A375 (cell line): ENCODE results near the gene MRPS7. TPM values are rescaled to one million over a fixed set of nuclear protein-coding genes. Genes with fewer than 3 reads are reported as not detected.

Source experiments
- total RNA-seq: library from RNA; depleted of rRNA; stranded (reverse); fragments of >200 nt; shearing (Covaris generic); gene quantifications from 2 replicates; pipeline ENCODE4 v1.2.3, GENCODE V29; 2014; rRNA removed

MRPS7 gene
- 62.5 and 77.0 TPM in 2 replicates for total RNA-seq

DNA sequence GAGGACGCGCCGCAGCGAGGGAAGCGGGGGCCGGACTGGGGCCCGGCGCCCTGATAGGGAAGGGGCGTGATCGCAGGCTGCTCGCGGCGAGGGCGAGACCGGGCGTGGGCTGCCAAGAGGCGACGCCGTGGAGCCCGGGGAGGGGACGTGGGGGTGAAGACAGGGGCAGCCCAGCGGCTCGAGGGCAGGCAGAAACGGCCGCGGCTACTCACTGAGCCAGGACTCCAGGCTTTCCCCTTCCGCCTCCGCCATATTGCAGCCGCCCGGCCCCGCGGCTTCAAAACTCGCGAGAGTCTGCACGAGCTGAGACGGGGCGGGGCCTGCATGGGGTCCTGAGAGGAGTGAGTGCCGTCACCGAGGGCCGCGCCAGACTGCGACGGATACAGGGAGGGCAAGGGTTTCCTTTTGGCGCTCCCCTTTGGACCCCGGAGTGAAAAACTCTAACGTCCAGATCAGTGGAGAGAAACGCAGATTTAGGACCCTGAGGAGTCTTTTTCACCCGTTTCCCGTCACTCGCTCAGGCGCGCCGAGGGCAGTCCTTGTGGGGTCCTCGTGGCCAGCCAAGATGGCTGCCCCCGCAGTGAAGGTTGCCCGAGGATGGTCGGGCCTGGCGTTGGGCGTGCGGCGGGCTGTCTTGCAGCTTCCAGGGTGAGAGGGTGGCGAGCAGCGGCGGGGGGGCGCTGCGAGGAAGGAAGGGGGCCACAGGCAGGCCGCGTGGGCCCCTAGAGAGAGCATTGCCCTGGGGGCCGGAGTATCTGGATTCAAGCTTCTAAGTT lies at the start of gene MRPS7, which contains the start of gene GGA3:
Gene MRPS7 (plus strand): TSS at position 544 of the 776 bp plus-strand sequence. CDS start 22 bp downstream, at position 566.
Gene GGA3 (minus strand): TSS at position 271 of the 776 bp plus-strand sequence. CDS start 19 bp downstream, at position 252.

DNA sequence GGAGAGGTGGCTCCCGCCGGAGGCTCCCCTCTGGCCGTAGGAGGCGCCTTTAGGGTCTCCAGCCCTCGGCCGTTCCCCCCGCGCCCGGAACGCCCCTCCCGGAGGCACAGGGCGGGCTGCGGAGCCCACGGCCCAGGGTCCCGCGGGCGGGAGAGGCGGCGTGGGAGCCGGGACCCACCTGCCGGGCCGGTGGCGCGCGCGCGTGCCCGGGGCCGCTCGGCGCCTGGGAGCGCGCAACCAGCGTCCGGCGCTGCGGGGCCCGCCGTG lies 9.2 kb downstream of the MRPS7 start, which contains the start of gene MIF4GD:
Gene MIF4GD (minus strand): TSS at position 266 of the 267 bp plus-strand sequence. CDS start 1,036 bp downstream, outside the sequence.

DNA sequence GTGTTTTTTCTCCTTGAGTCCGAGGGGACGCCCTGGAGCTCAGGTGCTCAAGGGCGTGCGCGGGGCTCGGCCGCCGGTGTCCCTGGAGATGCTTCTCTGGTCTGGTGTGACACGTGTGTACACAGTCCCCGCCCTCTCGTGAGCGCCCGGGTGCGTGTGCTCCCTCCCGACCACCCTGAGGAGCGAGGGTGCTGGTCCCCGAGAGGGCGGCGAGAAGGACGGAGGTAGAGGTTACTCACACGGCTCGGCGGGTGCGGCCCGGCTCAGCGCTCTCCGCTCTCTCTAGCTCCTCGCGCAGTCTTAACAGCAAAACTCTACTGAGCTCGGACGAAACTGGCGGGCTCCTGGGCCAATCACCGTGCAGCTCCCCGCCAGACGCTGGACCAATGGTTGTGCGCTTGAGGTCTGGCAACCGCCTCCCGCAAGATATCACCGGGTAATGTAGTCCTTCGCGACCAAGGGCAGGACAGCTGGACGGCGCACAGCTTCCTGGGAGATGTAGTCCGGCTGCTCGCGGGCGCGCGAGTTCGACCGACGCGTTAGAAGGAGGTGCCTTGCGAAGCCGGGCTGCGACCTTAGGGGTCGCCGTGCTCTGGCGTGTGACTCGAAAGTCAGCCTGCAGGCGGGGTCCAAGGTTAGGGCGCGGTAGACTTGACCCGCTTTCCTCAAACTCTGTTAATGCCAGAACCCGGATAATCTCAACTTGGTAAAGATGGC lies 27.6 kb downstream of the MRPS7 start, which contains the start of gene SLC25A19:
Gene SLC25A19 (minus strand): TSS at position 319 of the 717 bp plus-strand sequence. CDS start 2,669 bp downstream, outside the sequence.

Other genes starting within 250 kb of the MRPS7 start
- gene MRPL58, start 249.2 kb upstream of the MRPS7 start, total RNA-seq, result 81.3 and 81.6 TPM in 2 replicates
- gene ATP5PD, start 214.9 kb upstream of the MRPS7 start, total RNA-seq, result 237 and 300 TPM in 2 replicates
- gene KCTD2, start 214.7 kb upstream of the MRPS7 start, total RNA-seq, result 10.0 and 11.9 TPM in 2 replicates
- gene SLC16A5, start 173.9 kb upstream of the MRPS7 start, total RNA-seq, result 32.2 and 37.9 TPM in 2 replicates
- gene ARMC7, start 151.9 kb upstream of the MRPS7 start, total RNA-seq, result 3.7 and 5.7 TPM in 2 replicates
- gene NT5C, start 130.1 kb upstream of the MRPS7 start, total RNA-seq, result 261 and 296 TPM in 2 replicates
- gene JPT1, start 107.4 kb upstream of the MRPS7 start, total RNA-seq, result 263 and 292 TPM in 2 replicates
- 175 and 188 TPM in 2 replicates for gene SUMO2, start 78.9 kb upstream of the MRPS7 start, total RNA-seq
- gene NUP85, start 56.2 kb upstream of the MRPS7 start, total RNA-seq, result 36.7 and 42.1 TPM in 2 replicates
- 17.2 and 28.1 TPM in 2 replicates for gene GGA3, start 273 bp upstream of the MRPS7 start, total RNA-seq
- 29.4 and 32.3 TPM in 2 replicates for gene MIF4GD, start 9.4 kb downstream of the MRPS7 start, total RNA-seq
- gene SLC25A19, start 27.6 kb downstream of the MRPS7 start, total RNA-seq, result 30.6 and 36.8 TPM in 2 replicates
- gene GRB2, start 143.8 kb downstream of the MRPS7 start, total RNA-seq, result 90.8 and 106 TPM in 2 replicates
- gene TMEM94, start 194.8 kb downstream of the MRPS7 start, total RNA-seq, result 21.4 and 25.2 TPM in 2 replicates